HepG2 (cell line): Measurements from ENCODE around the gene SNRNP200. TPM values are rescaled to one million over a fixed set of nuclear protein-coding genes. Genes with fewer than 3 reads are reported as not detected.

Source experiments
- ATAC-seq: fragments of 200-7000 bp; cut with Tn5 transposase; 3 replicates; pipeline ENCODE4 v1.9.1; 2020; ENCODE audit warnings: mild to moderate bottlenecking, moderate library complexity
- BruUV-seq: library from RNA; stranded (reverse); fragments of 400-500 nt; replicated peaks from 2 replicates; lab custom pipeline; 2021; lab: Mats Ljungman, UMichigan
- CTCF ChIA-PET: fragments of 300-600 bp; formaldehyde crosslinking; extraction: SDS; loops from one replicate; lab custom pipeline; 2021; ENCODE audit warnings: low total read pairs, inconsistent platforms, low intra/inter-chr PET ratio; lab: Yijun Ruan, JAX
- POLR2A ChIA-PET: fragments of 350-600 bp; sonication (Branson Sonifier 250); formaldehyde crosslinking; loops from one replicate; lab custom pipeline; 2020; ENCODE audit warnings: antibody characterized with exemption, inconsistent platforms; lab: Yijun Ruan, JAX
- DNase-seq: peaks from one replicate; pipeline ENCODE4 v3.0.0-alpha.2; 2015; ENCODE audit warnings: low spot score
- FAIRE-seq: peaks from 3 replicates; lab custom pipeline; 2011; peaks lifted over from hg19 to GRCh38; lab: Jason Lieb, UNC
- H2AFZ ChIP-seq: one replicate; pipeline ENCODE4 v1.6.1; 2011; ENCODE audit warnings: low read length, inconsistent platforms
- H3K27ac ChIP-seq: fragments of 300-600 bp; 3 replicates; pipeline ENCODE4 v1.8.0; 2011; ENCODE audit warnings: mixed run types, mild to moderate bottlenecking, mixed read lengths, low read length, inconsistent platforms; ENCODE audit not compliant: insufficient read depth; ENCODE audit errors: extremely low read length
- H3K27me3 ChIP-seq, 2 experiments: fragments of 200-600 bp in 1 of 2; 2 replicates in 1 of 2; 3 replicates in 1 of 2; pipeline versions ENCODE4 v1.6.0 to v1.8.0; 2011; ENCODE audit warnings: low read length in 2 of 2, mild to moderate bottlenecking in 2 of 2, moderate library complexity in 2 of 2, inconsistent platforms in 1 of 2; ENCODE audit not compliant: insufficient read depth in 2 of 2, control insufficient read depth in 1 of 2
- H3K36me3 ChIP-seq, 2 experiments: fragments of 200-600 bp in 1 of 2; replicated peaks in 1 of 2; 2 replicates in 1 of 2; 3 replicates in 1 of 2; pipeline versions ENCODE4 v1.5.1 to v1.8.0; 2011; ENCODE audit warnings: low read length in 2 of 2, inconsistent platforms in 1 of 2; ENCODE audit not compliant: insufficient read depth in 2 of 2, control insufficient read depth in 1 of 2
- H3K4me1 ChIP-seq: 2 replicates; pipeline ENCODE4 v1.5.1; 2012; ENCODE audit warnings: low read length, inconsistent platforms; ENCODE audit not compliant: insufficient read depth
- H3K4me2 ChIP-seq: 2 replicates; pipeline ENCODE4 v1.6.0; 2011; ENCODE audit warnings: low read depth, low read length, inconsistent platforms
- H3K4me3 ChIP-seq, 3 experiments: fragments of 200-600 bp in 1 of 3; sonication (generic), shearing (Covaris generic) in 1 of 3; replicated peaks in 1 of 3; 2 replicates each; pipeline ENCODE4 v1.5.1; 2011 to 2016; ENCODE audit warnings: low read length in 3 of 3, inconsistent platforms in 2 of 3, low read depth in 2 of 3, mild to moderate bottlenecking in 2 of 3, control low read depth in 1 of 3, mixed read lengths in 1 of 3; ENCODE audit not compliant: insufficient read depth in 1 of 3
- H3K79me2 ChIP-seq: one replicate; pipeline ENCODE4 v1.6.1; 2011; ENCODE audit warnings: low read length, inconsistent platforms; ENCODE audit not compliant: insufficient read depth
- H3K9ac ChIP-seq: 2 replicates; pipeline ENCODE4 v1.6.0; 2011; ENCODE audit warnings: mild to moderate bottlenecking, low read depth, low read length, inconsistent platforms; ENCODE audit not compliant: insufficient read depth
- H3K9me3 ChIP-seq: 2 replicates; pipeline ENCODE4 v1.5.1; 2012; ENCODE audit warnings: mild to moderate bottlenecking, low read length
- H4K20me1 ChIP-seq: 2 replicates; pipeline ENCODE4 v1.6.0; 2011; ENCODE audit warnings: inconsistent platforms, mild to moderate bottlenecking, low read length, moderate library complexity; ENCODE audit not compliant: insufficient read depth
- ATM ChIP-seq: fragments of 450-650 bp; IDR thresholded peaks from 2 replicates; pipeline ENCODE4 v1.7.1; 2017; ENCODE audit warnings: mild to moderate bottlenecking, borderline replicate concordance
- CHCHD3 ChIP-seq: sonication (generic); formaldehyde crosslinking; IDR thresholded peaks from 2 replicates; pipeline ENCODE4 v1.8.0; 2022; ENCODE audit warnings: mild to moderate bottlenecking, missing genetic modification reagents, moderate library complexity
- FOSL2 ChIP-seq: sonication (generic); formaldehyde crosslinking; IDR thresholded peaks from 2 replicates; pipeline ENCODE4 v1.4.0; 2020; ENCODE audit warnings: missing genetic modification reagents
- GATA4 ChIP-seq: sonication (generic); IDR thresholded peaks from 2 replicates; pipeline ENCODE4 v1.6.1; 2016; ENCODE audit warnings: antibody characterized with exemption, low read depth, borderline replicate concordance
- KAT2B ChIP-seq: fragments of 150-350 bp; IDR thresholded peaks from 2 replicates; pipeline ENCODE4 v1.6.1; 2014; ENCODE audit warnings: low read depth, low read length, borderline replicate concordance
- MXI1 ChIP-seq: IDR thresholded peaks from 3 replicates; pipeline ENCODE4 v1.6.1; 2012; ENCODE audit warnings: low read depth, low read length, inconsistent platforms, borderline replicate concordance
- NPAS2 ChIP-seq: sonication (generic); formaldehyde crosslinking; IDR thresholded peaks from 2 replicates; pipeline ENCODE4 v1.8.0; 2022; ENCODE audit warnings: mild to moderate bottlenecking, missing genetic modification reagents, borderline replicate concordance
- PHF20 ChIP-seq: sonication (generic); formaldehyde crosslinking; IDR thresholded peaks from 2 replicates; pipeline ENCODE4 v1.5.0; 2020; ENCODE audit warnings: mild to moderate bottlenecking, missing genetic modification reagents
- RAD51 ChIP-seq: fragments of 450-650 bp; IDR thresholded peaks from 2 replicates; pipeline ENCODE4 v1.6.1; 2016; ENCODE audit warnings: borderline replicate concordance
- RBM39 ChIP-seq: fragments of 200-400 bp; formaldehyde crosslinking; IDR thresholded peaks from one replicate; pipeline ENCODE4 v1.6.1; 2018; ENCODE audit warnings: antibody characterized with exemption, mild to moderate bottlenecking, low read depth, low read length; ENCODE audit not compliant: poor library complexity, severe bottlenecking
- SIX1 ChIP-seq: sonication (generic); formaldehyde crosslinking; IDR thresholded peaks from 2 replicates; pipeline ENCODE4 v1.4.0; 2020; ENCODE audit warnings: missing genetic modification reagents, borderline replicate concordance
- SSRP1 ChIP-seq: IDR thresholded peaks from 2 replicates; pipeline ENCODE4 v1.6.1; 2016; ENCODE audit warnings: control low read depth
- SUZ12 ChIP-seq: fragments of 150-350 bp; IDR thresholded peaks from 2 replicates; pipeline ENCODE4 v1.6.1; 2014; ENCODE audit warnings: low read depth, low read length
- ZNF230 ChIP-seq: sonication (generic); formaldehyde crosslinking; IDR thresholded peaks from 2 replicates; pipeline ENCODE4 v1.4.0; 2020; ENCODE audit warnings: mild to moderate bottlenecking, missing genetic modification reagents
- ZNF563 ChIP-seq: sonication (generic); formaldehyde crosslinking; IDR thresholded peaks from 2 replicates; pipeline ENCODE4 v1.8.0; 2022; ENCODE audit warnings: mild to moderate bottlenecking, moderate library complexity, missing genetic modification reagents
- ZNF615 ChIP-seq: sonication (generic); formaldehyde crosslinking; IDR thresholded peaks from 2 replicates; pipeline ENCODE4 v1.5.0; 2020; ENCODE audit warnings: mild to moderate bottlenecking, missing genetic modification reagents, borderline replicate concordance
- ZNF724P ChIP-seq: sonication (generic); formaldehyde crosslinking; IDR thresholded peaks from 2 replicates; pipeline ENCODE4 v1.8.0; 2022; ENCODE audit warnings: missing genetic modification reagents, borderline replicate concordance
- ZNF747 ChIP-seq: sonication (generic); formaldehyde crosslinking; IDR thresholded peaks from 2 replicates; pipeline ENCODE4 v1.8.1; 2023; ENCODE audit warnings: missing genetic modification reagents, mild to moderate bottlenecking, borderline replicate concordance
- WGBS: methylation state at CpG from one replicate; pipeline ENCODE4 v1.1.6; 2017; ENCODE audit warnings: low lambda C conversion rate; 5-methylcytosine and 5-hydroxymethylcytosine counted together
- in situ Hi-C: cut with HindIII; loops from 2 replicates; pipeline ENCODE4 v1.10.0; 2017; ENCODE audit warnings: low pct_unique_long_range_greater_than_20kb; ENCODE audit not compliant: extremely low pct_ligation_motif_present
- intact Hi-C: fragments of 100-400 bp; cut with micrococcal nuclease; formaldehyde crosslinking; loops from one replicate; pipeline ENCODE4 v1.10.0; 2022; ENCODE audit not compliant: unreplicated experiment
- polyA plus RNA-seq, 8 experiments: library from polyadenylated mRNA; depleted of rRNA in 3 of 8; stranded (reverse) in 7 of 8; unstranded in 1 of 8; fragments of >200 nt; fragmentation: Illumina TruSeq in 4 of 8; extraction: Trizol in 4 of 8; gene quantifications; 2 replicates each; pipeline versions ENCODE4 v1.2.1 to v1.2.3, GENCODE V29; 2011 to 2016; ENCODE audit warnings: low read depth in 4 of 8, missing spikeins in 1 of 8, mixed read lengths in 1 of 8; ENCODE audit not compliant: insufficient read depth in 1 of 8
- total RNA-seq, 5 experiments: library from RNA; depleted of rRNA; stranded (reverse); fragments of >200 nt; fragmentation: Illumina TruSeq; extraction: Trizol; gene quantifications; 2 replicates each; pipeline ENCODE4 v1.2.3, GENCODE V29; 2016; ENCODE audit warnings: low read depth in 1 of 5
- TF ChIP-seq, protein P1 (sequence below): sonication (generic); formaldehyde crosslinking; IDR thresholded peaks from 2 replicates; pipeline ENCODE4 v1.5.1; 2020; ENCODE audit warnings: mild to moderate bottlenecking, missing genetic modification reagents, borderline replicate concordance
- TF ChIP-seq, protein P2 (sequence below): sonication (generic); formaldehyde crosslinking; IDR thresholded peaks from 2 replicates; pipeline ENCODE4 v1.5.0; 2020; ENCODE audit warnings: missing genetic modification reagents

The SNRNP200 gene
- total and polyA plus RNA-seq, 2 of the 13 experiments (the other 11 are each of a cell fraction or from before 2014, with no cell fraction given) = 99.0 to 232 TPM

- Histone ChIP-seq H3K4me2 (no peak overlapping the region), H3K36me3 (peaks cover 2 to 6% of the 10 kb centered on the region in 2 experiments; a peak in 2 of 5 replicates), H2AFZ (no peak overlapping the region), H3K4me3 (no peak overlapping the region), H3K9me3 (no peaks in the 10 kb centered on the region), H3K79me2 (no peaks in the 10 kb centered on the region), H4K20me1 (no peaks in the 10 kb centered on the region), H3K9ac (no peak overlapping the region), H3K27ac (no peak overlapping the region), H3K27me3 (no peaks in the 10 kb centered on the region), H3K4me1 (peaks cover 7% of the 10 kb centered on the region; the same call in 1 of the 2 replicates)
- TF ChIP-seq FOSL2 (CRISPR knock-in tag) (no peak), NPAS2 (CRISPR knock-in tag) (no peak), RBM39 (no peak), ZNF747 (CRISPR knock-in tag) (no peak), CHCHD3 (CRISPR knock-in tag) (no peak), MXI1 (no peak), ZNF724P (CRISPR knock-in tag) (no peak), SIX1 (CRISPR knock-in tag) (no peak), KAT2B (no peak), ZNF230 (CRISPR knock-in tag) (no peak), SUZ12 (no peak), PHF20 (CRISPR knock-in tag) (no peak), ZNF615 (CRISPR knock-in tag) (no peak), ATM (no peak), SSRP1 (CRISPR knock-in tag) (no peak), RAD51 (no peak), GATA4 (no peak), ZNF563 (CRISPR knock-in tag) (no peak)
- TF ChIP-seq, protein P1, sequence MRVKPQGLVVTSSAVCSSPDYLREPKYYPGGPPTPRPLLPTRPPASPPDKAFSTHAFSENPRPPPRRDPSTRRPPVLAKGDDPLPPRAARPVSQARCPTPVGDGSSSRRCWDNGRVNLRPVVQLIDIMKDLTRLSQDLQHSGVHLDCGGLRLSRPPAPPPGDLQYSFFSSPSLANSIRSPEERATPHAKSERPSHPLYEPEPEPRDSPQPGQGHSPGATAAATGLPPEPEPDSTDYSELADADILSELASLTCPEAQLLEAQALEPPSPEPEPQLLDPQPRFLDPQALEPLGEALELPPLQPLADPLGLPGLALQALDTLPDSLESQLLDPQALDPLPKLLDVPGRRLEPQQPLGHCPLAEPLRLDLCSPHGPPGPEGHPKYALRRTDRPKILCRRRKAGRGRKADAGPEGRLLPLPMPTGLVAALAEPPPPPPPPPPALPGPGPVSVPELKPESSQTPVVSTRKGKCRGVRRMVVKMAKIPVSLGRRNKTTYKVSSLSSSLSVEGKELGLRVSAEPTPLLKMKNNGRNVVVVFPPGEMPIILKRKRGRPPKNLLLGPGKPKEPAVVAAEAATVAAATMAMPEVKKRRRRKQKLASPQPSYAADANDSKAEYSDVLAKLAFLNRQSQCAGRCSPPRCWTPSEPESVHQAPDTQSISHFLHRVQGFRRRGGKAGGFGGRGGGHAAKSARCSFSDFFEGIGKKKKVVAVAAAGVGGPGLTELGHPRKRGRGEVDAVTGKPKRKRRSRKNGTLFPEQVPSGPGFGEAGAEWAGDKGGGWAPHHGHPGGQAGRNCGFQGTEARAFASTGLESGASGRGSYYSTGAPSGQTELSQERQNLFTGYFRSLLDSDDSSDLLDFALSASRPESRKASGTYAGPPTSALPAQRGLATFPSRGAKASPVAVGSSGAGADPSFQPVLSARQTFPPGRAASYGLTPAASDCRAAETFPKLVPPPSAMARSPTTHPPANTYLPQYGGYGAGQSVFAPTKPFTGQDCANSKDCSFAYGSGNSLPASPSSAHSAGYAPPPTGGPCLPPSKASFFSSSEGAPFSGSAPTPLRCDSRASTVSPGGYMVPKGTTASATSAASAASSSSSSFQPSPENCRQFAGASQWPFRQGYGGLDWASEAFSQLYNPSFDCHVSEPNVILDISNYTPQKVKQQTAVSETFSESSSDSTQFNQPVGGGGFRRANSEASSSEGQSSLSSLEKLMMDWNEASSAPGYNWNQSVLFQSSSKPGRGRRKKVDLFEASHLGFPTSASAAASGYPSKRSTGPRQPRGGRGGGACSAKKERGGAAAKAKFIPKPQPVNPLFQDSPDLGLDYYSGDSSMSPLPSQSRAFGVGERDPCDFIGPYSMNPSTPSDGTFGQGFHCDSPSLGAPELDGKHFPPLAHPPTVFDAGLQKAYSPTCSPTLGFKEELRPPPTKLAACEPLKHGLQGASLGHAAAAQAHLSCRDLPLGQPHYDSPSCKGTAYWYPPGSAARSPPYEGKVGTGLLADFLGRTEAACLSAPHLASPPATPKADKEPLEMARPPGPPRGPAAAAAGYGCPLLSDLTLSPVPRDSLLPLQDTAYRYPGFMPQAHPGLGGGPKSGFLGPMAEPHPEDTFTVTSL (CRISPR knock-in tag) = no peak
- TF ChIP-seq, protein P2, sequence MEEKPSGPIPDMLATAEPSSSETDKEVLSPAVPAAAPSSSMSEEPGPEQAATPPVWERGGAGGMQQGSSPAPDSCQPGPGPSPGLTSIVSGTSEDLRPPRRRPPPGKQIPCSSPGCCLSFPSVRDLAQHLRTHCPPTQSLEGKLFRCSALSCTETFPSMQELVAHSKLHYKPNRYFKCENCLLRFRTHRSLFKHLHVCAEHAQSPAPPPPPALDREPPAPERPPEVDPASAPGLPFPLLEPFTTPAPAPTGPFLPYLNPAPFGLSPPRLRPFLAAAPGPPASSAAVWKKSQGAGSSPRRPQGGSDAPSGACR (CRISPR knock-in tag) = no peak
- in situ Hi-C loops (no loop called here), intact Hi-C loops (no loop called here)
- no peak for DNase-seq
- WGBS = 99% methylated on average over 3 of the region's 4 CpGs
- no TSS peak for BruUV-seq
- no peak for FAIRE-seq
- no peak; the same call in 2 of the 3 replicates for ATAC-seq
- ChIA-PET CTCF (no interaction called here), POLR2A (interaction anchor here (1.5 to 3.2 kb wide), 2 partner anchors 25 to 26 kb away, joined by 4 to 23 read pairs; partner anchors contain the start of gene STARD7)
These were observed 71.4 kb downstream of the SNRNP200 start for GRCh38 chr2:96233880-96234316.
